Activated CD8-positive, alpha-beta memory T cell treated with anti-CD3 and anti-CD28 coated beads, Interleukin-2, amount 10 ng/mL, durations not matched to agents 7 days and 5 days (primary cell): ENCODE measurements around the gene MIPOL1. TPM values are rescaled to one million over a fixed set of nuclear protein-coding genes. Genes with fewer than 3 reads are reported as not detected.
"Not testable (repeated sequence)": the region's sequence is repeated elsewhere in the genome, so short reads cannot be mapped to it uniquely, and the experiment has no call there.

ENCODE experiments used
- ATAC-seq: fragments of 150-1000 bp; cut with Tn5 transposase; one replicate; pipeline ENCODE4 v1.10.0; 2021; ENCODE audit warnings: moderate library complexity
- CTCF ChIA-PET: fragments of 350-600 bp; sonication (Branson Sonifier 250); formaldehyde crosslinking; loops from one replicate; lab custom pipeline; 2021; ENCODE audit warnings: antibody characterized with exemption; lab: Charles Lee
- DNase-seq: peaks from one replicate; pipeline ENCODE4 v3.0.0-alpha.2; 2020
- H3K27ac Mint-ChIP-seq: one replicate; pipeline ENCODE4 v1.8.0; 2021; ENCODE audit warnings: mild to moderate bottlenecking, mixed read lengths
- H3K27me3 Mint-ChIP-seq: one replicate; pipeline ENCODE4 v1.8.0; 2021; ENCODE audit warnings: mixed read lengths
- H3K36me3 Mint-ChIP-seq: one replicate; pipeline ENCODE4 v1.8.0; 2021; ENCODE audit warnings: mild to moderate bottlenecking, mixed read lengths
- H3K4me1 Mint-ChIP-seq: one replicate; pipeline ENCODE4 v1.8.0; 2021; ENCODE audit warnings: mixed read lengths
- H3K4me3 Mint-ChIP-seq: one replicate; pipeline ENCODE4 v1.8.0; 2021; ENCODE audit warnings: mild to moderate bottlenecking, moderate library complexity, mixed read lengths
- H3K9me3 Mint-ChIP-seq: one replicate; pipeline ENCODE4 v1.8.0; 2022; ENCODE audit warnings: low read depth, mixed read lengths
- total RNA-seq, 2 experiments: library from RNA; stranded (reverse); gene quantifications; one replicate each; pipeline ENCODE4 v1.2.3, GENCODE V29; 2021

Gene MIPOL1
- total RNA-seq, 2 experiments from 2014 or later = not detected

GRCh38 chr14:37172024-37172869 lies 25.5 kb upstream of the MIPOL1 start, which contains the start of gene SLC25A21:
TSS of gene SLC25A21 (minus strand) at chr14:37172606.
- no peak for DNase-seq
- Mint-ChIP-seq H3K36me3 (peaks cover 2% of the 10 kb centered on the region), H3K9me3 (peaks cover 5% of the 10 kb centered on the region), H3K4me1 (no peaks in the 10 kb centered on the region), H3K27me3 (peaks cover 26% of the 10 kb centered on the region), H3K4me3 (no peak within 1 kb of the TSS), H3K27ac (no peak within 1 kb of the TSS)
- no peak for ATAC-seq
- CTCF ChIA-PET = no interaction called here

GRCh38 chr14:37172936-37173614 lies 24.7 kb upstream of the MIPOL1 start:
- DNase-seq (no peak), ATAC-seq (no peak)
- Mint-ChIP-seq H3K4me1 (no peaks in the 10 kb centered on the region), H3K27me3 (peaks cover 26% of the 10 kb centered on the region), H3K36me3 (peaks cover 2% of the 10 kb centered on the region), H3K27ac (no peak overlapping the region), H3K4me3 (no peak overlapping the region), H3K9me3 (peaks cover 4% of the 10 kb centered on the region)
- CTCF ChIA-PET = no interaction called here

- CTCF ChIA-PET = no interaction called here
- Mint-ChIP-seq H3K4me1 (no peaks in the 10 kb centered on the region), H3K27ac (no peak overlapping the region), H3K36me3 (no peaks in the 10 kb centered on the region), H3K27me3 (no peaks in the 10 kb centered on the region), H3K9me3 (peaks cover 9% of the 10 kb centered on the region), H3K4me3 (no peak overlapping the region)
- ATAC-seq (no peak), DNase-seq (no peak)
Measured at GRCh38 chr14:37179896-37180502, 17.7 kb upstream of the MIPOL1 start.

- CTCF ChIA-PET, H3K27me3 Mint-ChIP-seq, ATAC-seq, DNase-seq, H3K36me3 Mint-ChIP-seq, H3K4me1 Mint-ChIP-seq, H3K4me3 Mint-ChIP-seq, H3K27ac Mint-ChIP-seq, H3K9me3 Mint-ChIP-seq: not testable (repeated sequence)
Measured at GRCh38 chr14:37180886-37181285, 16.9 kb upstream of the MIPOL1 start.

GRCh38 chr14:37181441-37181840 lies 16.3 kb upstream of the MIPOL1 start:
- CTCF ChIA-PET = no interaction called here
- DNase-seq = no peak
- Mint-ChIP-seq H3K4me3 (no peak overlapping the region), H3K27me3 (no peaks in the 10 kb centered on the region), H3K27ac (no peak overlapping the region), H3K4me1 (no peaks in the 10 kb centered on the region), H3K9me3 (peaks cover 9% of the 10 kb centered on the region), H3K36me3 (no peaks in the 10 kb centered on the region)
- ATAC-seq = no peak

- DNase-seq, H3K9me3 Mint-ChIP-seq, H3K27ac Mint-ChIP-seq, H3K27me3 Mint-ChIP-seq, H3K4me3 Mint-ChIP-seq, CTCF ChIA-PET, H3K36me3 Mint-ChIP-seq, ATAC-seq, H3K4me1 Mint-ChIP-seq: not testable (repeated sequence)
Measured at GRCh38 chr14:37184520-37184919, 13.2 kb upstream of the MIPOL1 start.

- DNase-seq = no peak
- Mint-ChIP-seq H3K27me3 (no peaks in the 10 kb centered on the region), H3K9me3 (peaks cover 6% of the 10 kb centered on the region), H3K4me3 (no peak overlapping the region), H3K36me3 (no peaks in the 10 kb centered on the region), H3K4me1 (no peaks in the 10 kb centered on the region), H3K27ac (no peak overlapping the region)
- no peak for ATAC-seq
- CTCF ChIA-PET = no interaction called here
Measured at GRCh38 chr14:37185670-37186069, 12.1 kb upstream of the MIPOL1 start.

GRCh38 chr14:37186865-37187264 lies 10.9 kb upstream of the MIPOL1 start:
- no peak overlapping the region for H3K27ac Mint-ChIP-seq
- no peaks in the 10 kb centered on the region for H3K4me1 Mint-ChIP-seq
- ATAC-seq (no peak), DNase-seq (no peak)
- CTCF ChIA-PET = no interaction called here
- peaks cover 6% of the 10 kb centered on the region for H3K9me3 Mint-ChIP-seq
- no peaks in the 10 kb centered on the region for H3K27me3 Mint-ChIP-seq
- no peaks in the 10 kb centered on the region for H3K36me3 Mint-ChIP-seq
- no peak overlapping the region for H3K4me3 Mint-ChIP-seq

- CTCF ChIA-PET = no interaction called here
- no peak overlapping the region for H3K27ac Mint-ChIP-seq
- H3K27me3 Mint-ChIP-seq = no peaks in the 10 kb centered on the region
- H3K4me3 Mint-ChIP-seq = no peak overlapping the region
- DNase-seq = no peak
- no peak for ATAC-seq
- no peaks in the 10 kb centered on the region for H3K36me3 Mint-ChIP-seq
- H3K9me3 Mint-ChIP-seq = peaks cover 2% of the 10 kb centered on the region
- H3K4me1 Mint-ChIP-seq = no peaks in the 10 kb centered on the region
Measured at GRCh38 chr14:37187294-37187693, 10.4 kb upstream of the MIPOL1 start.

GRCh38 chr14:37187840-37188577 lies 9.7 kb upstream of the MIPOL1 start:
- H3K4me1 Mint-ChIP-seq, H3K27ac Mint-ChIP-seq, ATAC-seq, H3K9me3 Mint-ChIP-seq, H3K36me3 Mint-ChIP-seq, H3K27me3 Mint-ChIP-seq, H3K4me3 Mint-ChIP-seq, CTCF ChIA-PET, DNase-seq: not testable (repeated sequence)

- H3K4me1 Mint-ChIP-seq, H3K27ac Mint-ChIP-seq, H3K36me3 Mint-ChIP-seq, ATAC-seq, CTCF ChIA-PET, H3K4me3 Mint-ChIP-seq, DNase-seq, H3K27me3 Mint-ChIP-seq, H3K9me3 Mint-ChIP-seq: not testable (repeated sequence)
Measured at GRCh38 chr14:37189733-37190132, 8.0 kb upstream of the MIPOL1 start.

- H3K9me3 Mint-ChIP-seq = no peaks in the 10 kb centered on the region
- no peak overlapping the region for H3K4me3 Mint-ChIP-seq
- no peak for DNase-seq
- H3K36me3 Mint-ChIP-seq = no peaks in the 10 kb centered on the region
- peaks cover 17% of the 10 kb centered on the region for H3K27me3 Mint-ChIP-seq
- H3K27ac Mint-ChIP-seq = no peak overlapping the region
- H3K4me1 Mint-ChIP-seq = peaks cover 7% of the 10 kb centered on the region
- CTCF ChIA-PET = no interaction called here
- ATAC-seq = no peak
Measured at GRCh38 chr14:37194698-37195097, 3.0 kb upstream of the MIPOL1 start.

- no peak overlapping the region for H3K27ac Mint-ChIP-seq
- CTCF ChIA-PET = no interaction called here
- H3K4me1 Mint-ChIP-seq = peaks cover 7% of the 10 kb centered on the region
- no peak for ATAC-seq
- no peak for DNase-seq
- no peaks in the 10 kb centered on the region for H3K9me3 Mint-ChIP-seq
- H3K4me3 Mint-ChIP-seq = no peak overlapping the region
- no peaks in the 10 kb centered on the region for H3K36me3 Mint-ChIP-seq
- H3K27me3 Mint-ChIP-seq = peaks cover 17% of the 10 kb centered on the region
Measured at GRCh38 chr14:37195327-37195726, 2.4 kb upstream of the MIPOL1 start.
